T-helper 9 cell (primary cell): ENCODE measurements around the gene ARPC4.
"Not testable (repeated sequence)": the region's sequence is repeated elsewhere in the genome, so short reads cannot be mapped to it uniquely, and the experiment has no call there.

Source experiments
- DNase-seq: peaks from one replicate; pipeline ENCODE4 v3.0.0-alpha.2; 2020

Gene ARPC4

DNA sequence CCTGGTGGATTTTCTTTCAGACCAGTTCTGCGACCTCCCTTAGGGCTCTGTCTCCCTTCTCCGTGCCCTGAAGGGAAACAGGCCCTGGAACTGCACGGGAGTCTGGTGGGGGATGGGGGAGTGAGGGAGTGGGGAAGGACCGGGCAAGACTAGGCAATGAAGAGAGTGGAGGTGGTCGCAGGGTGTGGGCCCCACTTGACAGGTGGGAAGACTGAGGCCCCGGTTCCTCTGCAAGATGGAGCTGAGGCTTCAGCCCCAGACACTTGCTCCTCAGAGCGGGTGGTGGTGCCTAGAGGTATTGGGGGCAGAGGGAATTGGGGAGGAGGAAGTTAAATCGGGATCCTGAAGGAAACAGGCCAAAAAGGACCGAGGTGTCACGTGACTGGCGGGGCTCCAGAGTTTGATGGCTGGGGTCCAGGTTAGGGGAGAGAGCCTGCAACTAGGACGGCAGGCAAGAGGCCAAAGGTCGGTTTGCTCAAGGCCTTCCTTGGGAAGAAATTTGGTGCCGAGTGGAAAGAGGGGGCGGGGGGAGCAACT, 22.5 kb upstream of the ARPC4 start:
- DNase-seq: no peak

DNA sequence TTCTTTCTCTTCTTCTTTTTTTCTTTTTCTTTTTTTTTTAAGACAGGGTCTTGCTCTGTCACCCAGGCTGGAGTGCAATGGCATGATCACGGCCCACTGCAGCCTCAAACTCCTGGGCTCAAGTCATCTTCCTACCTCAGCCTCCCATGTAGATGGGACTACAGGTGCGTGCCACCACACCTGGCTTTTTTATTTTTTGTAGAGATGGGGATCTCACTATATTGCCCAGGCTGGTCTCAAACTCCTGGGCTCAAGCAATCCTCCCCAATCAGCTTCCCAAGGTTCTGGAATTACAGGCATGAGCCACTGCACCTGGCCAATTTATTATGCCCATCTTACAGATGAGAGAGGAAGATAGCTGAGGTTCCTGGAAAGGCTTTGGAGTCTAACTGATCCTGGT, 21.9 kb upstream of the ARPC4 start:
- not testable (repeated sequence) for DNase-seq

DNA sequence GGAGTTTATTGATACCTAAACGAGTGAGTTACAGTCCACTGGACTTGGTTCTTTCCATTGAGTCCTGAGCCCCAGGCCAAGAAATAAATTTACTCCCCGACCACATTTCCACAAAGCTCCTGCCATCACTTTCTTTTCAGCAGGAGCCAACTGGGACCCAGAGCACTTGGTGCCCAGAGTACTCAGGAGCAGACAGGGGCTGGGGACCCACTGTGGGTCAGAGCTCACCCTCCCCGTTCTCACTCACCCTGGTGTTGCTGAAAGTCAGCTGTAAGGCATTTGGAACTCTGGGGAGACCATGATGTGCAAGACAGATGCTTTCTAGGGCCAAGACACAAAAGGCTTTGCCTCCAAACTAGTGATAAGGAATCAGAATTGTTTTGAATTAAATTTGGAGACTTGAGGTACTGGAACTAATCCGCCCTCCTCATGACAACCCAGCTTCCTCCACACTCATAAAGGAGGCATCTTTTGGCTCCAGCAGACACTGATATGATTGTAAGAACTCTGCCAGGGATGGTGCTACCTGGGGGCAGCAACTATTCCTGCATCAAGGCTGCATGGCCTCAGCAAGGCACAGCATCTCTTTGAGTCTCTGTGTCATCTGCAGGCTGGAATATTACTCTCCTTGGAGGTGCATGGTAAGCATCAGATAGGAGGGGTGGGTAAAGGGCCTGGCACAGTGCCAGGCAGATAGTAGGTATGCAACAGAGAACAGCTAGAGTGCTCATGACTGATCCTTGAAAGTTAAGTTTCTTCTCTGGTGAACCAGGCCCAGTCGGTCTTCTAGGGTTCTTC, 15.8 kb upstream of the ARPC4 start:
- DNase-seq: no peak

DNA sequence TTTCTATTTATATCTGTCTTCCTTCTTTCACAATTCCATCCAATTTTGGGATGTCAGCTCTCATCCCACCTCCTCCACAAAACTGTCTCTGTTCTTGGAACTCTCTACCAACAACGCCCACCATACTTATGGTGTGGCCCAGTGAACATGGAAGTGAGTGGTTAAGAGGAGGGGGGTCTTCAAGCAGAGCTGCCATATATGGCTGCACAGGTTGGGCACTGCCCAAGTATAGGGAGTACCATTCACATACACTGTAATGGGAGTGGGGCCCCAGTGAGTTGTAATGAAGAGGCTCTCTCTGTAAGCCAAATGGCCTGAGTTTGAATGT, 15.2 kb upstream of the ARPC4 start:
- DNase-seq: no peak

DNA sequence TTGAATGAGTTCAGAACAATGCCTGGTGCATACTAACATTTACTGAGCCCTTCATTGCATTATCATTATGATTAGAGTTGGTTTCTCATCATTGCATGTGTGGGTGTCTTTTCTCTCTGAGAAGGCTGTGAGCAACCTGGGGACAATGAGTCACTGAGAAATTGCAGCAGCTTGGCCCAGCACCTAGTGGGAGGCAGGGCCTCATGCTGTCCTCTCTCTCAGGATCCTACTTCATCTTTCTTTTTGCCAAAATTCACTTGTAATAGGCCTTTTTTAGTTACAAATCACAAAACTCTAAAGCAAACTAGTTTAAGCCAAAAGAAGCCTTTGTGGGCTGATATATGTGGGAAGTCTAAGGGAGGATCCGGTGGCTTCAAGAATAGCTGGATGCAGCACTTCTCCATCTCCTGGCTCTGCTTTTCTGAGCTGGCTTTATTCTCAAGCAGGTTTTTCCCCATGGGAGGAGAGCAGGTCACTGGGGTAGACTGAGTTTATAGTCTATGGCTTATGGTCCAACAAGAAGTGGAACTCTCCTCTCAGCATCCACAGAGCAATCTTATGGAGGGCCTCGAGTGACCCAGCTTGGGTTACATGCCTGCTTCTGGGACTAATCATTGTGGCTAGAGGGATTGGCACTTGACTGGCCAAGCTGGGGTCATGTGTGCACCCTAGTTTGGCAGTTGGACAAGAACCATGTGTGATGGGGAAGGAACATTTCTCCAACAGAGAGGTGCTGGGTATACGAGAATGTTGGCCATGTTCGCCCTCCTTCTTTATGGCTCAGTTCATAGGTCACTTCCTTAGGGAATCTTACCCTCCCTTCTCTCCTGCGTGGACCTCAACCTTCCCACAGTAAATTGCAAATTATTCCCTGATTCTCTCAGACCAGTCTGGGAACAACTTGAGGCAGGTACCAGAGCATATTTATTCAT, 14.5 kb upstream of the ARPC4 start:
- no peak for DNase-seq

DNA sequence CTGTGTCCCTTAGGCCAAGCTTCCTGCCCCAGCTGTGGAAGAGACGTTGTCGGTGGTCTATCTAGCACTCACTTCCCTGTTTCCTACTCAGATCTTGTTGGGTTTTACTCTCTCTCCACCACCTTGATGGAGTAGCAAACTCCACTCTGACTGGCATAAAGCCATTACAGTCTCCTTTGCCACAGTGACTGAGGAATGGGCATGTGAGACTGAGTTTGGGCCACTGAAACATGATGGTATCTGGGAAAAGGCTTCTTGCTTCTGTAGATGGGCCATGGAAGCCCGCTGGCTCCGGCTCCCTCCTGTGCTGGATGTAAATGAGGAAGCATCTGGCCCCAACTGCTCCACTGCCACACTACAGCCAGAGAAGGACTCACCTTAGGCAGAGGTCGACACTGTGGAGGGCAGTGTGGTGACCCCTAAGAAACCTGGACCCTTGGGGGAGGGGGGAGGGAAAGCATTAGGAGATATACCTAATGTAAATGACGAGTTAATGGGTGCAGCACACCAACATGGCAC, 13.7 kb upstream of the ARPC4 start:
- DNase-seq: no peak

DNA sequence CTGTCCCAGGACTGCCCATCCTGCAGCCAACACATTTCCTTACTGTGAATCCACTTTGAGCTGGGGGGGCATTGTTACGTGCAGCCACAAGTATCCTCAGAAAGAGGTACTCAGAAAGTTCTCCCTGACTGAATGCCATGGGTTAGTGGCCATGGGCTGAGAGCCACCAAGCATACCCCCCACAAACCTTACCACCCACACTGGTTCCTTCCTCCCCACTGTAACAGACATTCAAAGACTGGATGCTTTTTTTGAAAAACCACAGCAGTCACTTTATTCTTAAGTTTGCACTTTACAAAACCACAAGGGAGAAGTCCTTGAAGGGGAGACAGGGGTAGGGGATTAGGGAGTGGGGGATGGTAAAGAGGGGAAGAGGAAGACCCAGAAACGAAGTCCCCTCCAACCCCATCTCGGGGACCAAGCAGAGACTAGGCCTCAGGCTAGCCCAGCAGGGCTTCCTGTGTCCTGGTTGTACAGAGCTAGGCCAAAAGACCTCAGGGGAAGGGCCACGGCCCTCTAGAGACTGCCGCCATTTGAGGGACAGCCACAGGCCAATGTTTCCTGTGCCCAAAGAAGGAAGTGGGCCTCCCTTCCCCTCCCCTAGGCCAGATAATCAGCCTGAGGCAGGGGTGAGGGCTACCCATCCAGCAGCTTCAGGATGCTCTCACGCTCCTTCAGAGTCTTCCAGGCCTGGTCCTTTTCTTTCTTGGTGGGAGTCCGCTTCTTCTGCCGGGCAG, 13.0 kb upstream of the ARPC4 start:
- no peak for DNase-seq

DNA sequence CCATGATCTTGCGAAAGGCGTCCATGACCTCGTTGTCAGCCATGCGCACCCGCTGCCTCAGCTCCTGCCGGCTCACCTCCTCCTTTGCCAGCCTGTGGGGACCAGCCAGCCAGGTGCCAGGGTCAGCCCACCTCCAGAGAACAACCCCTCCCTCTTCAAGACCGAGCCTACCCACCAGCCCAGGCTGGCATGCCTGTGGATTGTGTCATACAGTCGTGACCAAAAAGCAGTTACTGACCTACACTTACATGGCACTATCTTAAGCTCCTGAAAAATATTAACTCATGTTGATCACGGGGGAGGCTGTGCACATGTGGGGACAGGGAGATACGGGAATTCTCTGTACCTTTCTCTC, 12.4 kb upstream of the ARPC4 start:
- no peak for DNase-seq

DNA sequence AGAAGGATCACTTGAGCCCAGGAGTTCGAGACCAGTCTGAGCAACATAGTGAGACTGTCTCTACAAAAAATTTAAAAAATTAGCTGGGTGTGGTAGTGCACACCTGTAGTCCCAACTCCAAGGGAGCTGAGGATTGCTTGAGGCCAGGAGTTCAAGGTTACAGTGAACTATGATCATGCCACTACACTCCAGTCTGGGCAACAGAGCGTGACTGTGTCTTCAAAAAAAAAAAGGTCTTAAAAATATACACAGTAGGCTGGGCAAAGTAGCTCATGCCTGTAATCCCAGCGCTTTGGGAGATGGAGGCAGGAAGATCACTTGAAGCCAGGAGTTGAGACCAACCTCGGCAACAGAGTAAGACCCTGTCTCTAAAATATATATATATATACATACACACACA, 12.0 kb upstream of the ARPC4 start:
- DNase-seq: no peak

DNA sequence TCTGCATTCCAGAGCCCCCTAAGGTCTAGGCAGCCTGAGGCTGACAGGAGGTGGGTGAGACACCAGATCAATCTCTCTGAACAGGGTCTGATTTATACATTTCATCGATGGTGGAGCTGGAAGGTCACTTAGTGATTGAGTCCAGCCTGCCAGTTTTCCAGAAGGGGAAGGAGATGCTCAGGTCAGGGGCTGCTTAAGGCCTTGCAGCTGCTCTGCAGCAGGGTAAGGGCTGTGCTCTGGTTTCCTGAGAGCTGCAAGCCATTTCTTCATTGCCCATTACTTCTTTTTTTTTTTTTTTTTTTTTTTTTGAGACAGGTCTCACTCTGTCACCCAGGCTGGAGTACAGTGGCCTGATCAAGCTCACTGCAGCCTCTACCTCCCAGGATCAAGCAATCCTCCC, 11.3 kb upstream of the ARPC4 start:
- no peak for DNase-seq

DNA sequence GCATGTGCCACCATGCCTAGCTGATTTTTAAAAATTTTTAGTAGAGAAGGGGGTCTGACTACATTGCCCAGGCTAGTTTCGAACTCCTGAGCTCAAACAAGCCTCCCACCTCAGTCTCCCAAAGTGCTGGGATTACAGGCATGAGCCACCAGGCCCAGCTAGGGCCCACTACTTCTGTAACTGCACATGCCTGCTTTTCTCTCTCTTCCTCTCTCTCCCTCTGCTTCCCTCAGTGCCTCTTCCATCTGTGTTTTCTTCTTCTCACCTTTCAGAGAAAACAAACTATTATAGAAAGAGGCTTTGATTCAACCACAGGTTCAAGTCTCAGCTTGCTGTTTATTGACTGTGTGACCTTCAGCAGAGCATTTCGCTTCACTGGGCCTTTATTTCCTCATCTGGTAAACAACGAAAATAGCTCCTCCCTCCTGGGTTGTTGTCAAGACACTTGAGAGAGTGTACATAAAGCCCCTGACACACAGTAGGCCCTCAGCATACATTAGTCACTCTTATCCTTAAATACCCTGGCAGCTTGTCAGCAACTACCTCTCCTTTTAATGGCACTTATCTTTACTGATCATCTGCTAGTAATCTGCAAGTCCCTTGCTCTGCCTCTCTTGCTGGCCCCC, 10.8 kb upstream of the ARPC4 start:
- no peak for DNase-seq

DNA sequence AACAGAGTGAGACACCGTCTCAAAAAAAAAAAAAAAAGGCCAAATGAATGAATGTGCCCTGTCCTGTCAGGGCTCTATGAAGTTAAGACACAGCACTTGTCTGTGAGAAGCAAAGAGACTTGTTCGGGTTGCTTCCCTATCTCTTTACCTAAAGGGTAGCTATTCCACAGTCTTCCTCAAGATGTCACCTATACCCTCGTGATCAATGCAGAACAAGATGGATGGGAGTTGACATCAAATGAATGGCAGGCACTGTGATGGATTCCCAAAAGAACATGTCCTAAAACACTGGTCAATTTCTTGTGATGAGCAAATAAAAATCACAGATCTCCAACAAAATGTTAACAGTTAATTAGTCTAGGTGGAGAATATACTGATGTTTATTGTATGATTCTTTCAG, 10.1 kb upstream of the ARPC4 start:
- no peak for DNase-seq

DNA sequence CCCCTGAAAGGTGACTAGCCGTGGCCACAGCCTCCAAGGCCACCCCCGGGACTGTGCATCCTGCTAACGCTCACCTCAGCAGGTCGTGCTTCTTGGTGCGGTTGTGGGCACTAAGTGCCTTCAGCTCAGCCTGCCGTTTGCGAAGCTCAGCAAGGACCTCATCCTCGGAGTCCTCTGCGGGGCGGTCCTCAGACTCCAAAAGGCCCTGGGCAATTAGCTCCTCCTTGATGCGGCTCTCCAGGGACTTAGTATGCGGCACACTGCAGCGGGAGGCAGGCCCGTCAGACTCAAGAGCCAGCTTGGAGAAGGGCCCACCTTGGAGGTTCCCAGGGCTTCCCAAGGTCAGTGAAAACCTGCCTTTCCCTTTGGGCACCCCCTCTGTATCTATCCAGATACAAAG, 8.9 kb upstream of the ARPC4 start:
- DNase-seq: no peak

DNA sequence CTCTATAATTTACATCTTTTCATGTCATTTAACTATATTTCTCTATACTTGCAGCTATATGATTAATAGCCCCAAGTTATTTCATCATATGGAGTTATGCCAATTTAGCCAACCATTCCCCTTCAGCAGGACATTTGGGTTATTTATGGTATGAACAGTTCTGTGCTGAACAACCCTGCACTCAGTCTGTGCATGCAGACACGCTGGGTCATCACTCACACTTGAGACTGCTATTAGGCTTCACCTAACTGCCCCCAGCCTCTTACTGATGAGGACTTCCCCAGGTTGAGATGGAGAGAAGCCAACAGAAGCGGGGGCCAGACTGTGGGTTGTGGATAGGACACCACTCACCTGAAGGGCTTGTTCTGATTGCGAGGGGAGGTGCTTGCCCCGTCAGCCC, 7.9 kb upstream of the ARPC4 start:
- no peak for DNase-seq

DNA sequence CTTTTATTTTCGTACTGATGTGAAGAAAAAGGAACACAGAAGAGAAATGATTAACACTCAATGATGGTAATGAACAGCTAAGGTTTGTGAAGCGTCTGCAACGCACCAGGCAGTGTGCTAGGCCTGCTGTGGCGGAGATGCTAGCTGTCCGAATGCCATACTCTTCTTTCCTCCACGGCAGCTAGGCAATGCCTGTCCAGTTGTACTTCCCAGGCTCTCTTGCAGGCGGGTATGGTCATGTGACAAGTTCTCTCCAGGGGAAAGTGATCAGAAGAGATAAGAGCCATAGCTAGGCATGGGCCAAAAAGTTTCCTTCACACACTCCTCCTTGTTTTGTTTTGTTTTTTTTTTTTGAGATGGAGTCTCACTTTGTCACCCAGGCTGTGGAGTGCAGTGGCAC, 7.3 kb upstream of the ARPC4 start:
- no peak for DNase-seq

DNA sequence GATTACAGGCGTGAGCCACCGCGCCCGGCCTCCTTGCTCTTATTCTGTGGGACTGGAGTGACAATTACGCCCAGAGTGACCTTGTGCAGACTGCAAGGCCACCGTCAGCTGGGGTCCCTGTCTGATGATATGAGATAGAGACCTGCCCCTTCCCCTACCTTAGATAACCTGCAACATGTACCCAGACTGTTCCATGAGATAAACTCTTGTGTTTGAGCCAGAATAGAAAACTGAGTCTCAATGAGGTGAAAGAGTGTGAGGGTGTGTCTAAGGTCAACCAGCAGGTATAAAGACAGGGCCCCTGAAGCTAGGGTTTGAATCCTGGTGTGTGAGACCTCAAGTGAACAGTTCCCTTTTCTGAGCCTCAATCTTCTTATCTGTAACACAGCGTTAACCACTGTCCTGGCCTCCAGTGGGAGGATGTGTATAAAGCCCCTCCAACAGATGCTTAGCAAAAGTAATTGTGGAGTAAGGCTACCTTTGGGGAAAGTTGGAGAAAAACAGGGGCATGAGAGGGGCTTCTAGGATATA, 6.6 kb upstream of the ARPC4 start:
- no peak for DNase-seq

DNA sequence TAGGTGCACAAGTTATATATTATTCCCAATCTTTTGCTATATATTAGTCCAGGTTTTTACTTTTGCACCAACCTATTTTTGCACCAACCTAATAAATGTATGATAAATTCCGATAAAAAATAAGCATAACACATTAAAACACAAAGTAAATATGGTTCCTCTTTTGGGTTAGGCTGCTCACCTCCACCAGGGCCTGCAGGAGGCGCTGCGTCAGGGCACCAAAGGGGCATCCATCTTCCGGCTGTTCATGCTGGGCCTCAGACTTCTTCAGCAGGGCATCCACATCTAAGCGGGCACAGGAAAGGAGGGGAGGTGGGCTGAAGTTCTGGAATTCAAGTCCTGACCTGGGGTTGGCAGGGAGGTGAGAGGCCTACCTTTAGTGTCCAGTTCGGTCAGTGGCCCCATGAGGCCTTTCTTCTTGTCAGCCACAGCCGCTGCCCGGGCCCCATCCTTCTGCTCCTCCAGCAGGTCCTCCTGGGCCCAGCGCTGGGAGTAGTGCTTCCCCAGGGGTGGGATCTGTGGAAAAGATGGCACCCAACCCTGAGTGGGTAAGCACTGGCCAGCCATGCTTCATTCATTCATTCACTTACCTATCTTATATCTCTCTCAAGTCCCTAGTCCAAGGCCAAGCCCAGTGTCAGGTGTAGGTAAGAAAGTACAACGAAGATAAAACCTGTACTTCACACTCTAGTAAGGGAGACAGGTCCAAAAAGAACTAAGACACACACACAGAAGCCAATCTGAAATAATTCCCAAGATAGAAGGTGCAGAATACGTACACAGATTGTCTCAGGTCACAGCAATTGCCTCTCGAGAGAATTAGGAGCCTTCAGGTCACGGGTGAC, 5.8 kb upstream of the ARPC4 start:
- no peak for DNase-seq

DNA sequence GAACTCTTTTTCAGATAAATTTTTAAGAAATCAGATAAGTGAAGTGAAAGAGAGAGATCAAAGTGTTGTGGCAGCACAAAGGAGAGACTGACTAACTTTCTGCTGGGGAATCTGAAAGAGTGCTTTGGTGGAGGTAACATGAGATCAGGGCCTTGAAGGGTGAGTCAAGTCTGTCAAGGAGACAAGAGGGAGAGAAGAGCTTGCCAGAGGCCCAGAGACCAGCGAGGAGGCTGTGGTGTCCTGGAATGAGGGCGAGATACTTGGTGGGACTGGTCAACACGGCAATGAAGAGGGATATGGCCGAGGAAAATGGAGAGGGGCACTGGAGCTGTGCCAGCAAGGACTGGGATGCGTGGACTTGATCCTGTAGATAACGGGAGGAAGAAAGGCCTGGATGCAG, 5.2 kb upstream of the ARPC4 start:
- DNase-seq: no peak

DNA sequence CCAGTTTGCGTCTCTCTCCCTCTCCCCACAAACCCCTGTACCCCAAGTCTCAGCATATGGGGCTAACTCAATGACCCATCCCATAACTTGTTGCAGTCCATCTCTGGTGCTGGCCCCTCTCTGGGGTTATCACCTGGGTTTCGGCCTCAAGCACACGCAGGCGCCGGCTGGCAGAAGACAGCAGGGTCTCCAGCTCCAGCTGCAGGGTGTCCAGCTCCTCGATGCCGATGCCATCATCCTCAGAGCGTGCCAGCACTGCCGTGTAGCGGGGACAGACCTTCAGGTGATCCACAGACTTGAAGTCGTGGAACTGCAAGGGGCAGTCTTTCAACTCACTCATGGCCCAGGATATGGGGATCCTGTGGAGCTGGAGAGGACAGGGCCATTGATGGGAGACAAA, 1.8 kb upstream of the ARPC4 start:
- no peak for DNase-seq

DNA sequence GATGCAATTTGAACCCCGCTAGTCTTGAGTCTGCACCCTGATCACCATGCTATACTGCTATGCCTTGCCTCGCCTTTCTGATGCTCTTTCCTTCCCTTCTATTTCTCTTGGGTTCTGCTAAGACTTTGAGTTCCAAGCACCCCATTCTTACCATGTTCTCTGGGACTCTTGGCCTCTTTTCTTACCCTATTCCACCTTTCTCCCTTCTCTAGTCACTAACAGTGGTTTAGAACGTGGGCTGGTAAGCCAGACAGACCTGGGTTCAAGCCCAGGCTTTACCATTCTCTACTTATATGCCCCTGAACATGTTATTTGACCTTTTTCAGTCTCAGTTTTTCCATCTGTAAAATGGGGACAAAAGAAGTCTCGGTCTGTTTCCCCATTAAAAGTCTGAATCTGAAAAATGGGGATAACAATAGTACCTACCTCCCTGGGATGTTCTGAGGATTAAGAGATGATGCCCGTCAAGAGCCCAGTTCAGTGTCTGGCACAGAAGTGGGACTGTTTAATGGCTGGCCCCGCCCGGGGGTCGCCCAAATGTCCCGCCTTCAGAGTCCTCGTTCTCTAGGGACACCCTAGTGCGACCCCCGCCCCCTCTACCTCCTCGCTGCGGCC, 985 bp upstream of the ARPC4 start:
- no peak for DNase-seq
